HG03460 (cell line): ENCODE data around the gene GLOD4.

Experiments
- ATAC-seq: cut with Tn5 transposase; IDR thresholded peaks from one replicate; pipeline ENCODE4 v1.9.1; 2021; ENCODE audit not compliant: unreplicated experiment

The GLOD4 gene

GRCh38 chr17:744937-745336 is 37.1 kb downstream of the GLOD4 start:
- ATAC-seq: no peak

DNA sequence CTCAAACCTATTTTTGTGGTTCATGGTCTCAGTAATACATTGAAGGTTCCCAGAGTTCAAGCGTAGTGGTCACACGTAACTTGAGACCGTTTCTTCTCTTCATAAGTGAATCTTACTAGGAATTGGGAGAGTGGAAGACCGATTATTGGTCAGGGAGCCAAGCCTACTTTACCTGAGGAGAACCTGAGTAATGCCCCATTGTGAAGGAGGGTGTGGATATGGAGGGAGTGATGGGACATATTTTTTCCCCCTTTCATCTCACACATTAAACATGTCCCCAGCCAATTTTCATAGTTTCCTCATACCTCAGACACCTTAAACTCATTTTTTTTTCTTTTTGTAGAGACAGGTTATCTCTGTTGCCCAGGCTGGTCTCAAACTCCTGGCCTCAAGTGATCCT is 38.9 kb downstream of the GLOD4 start:
- no peak for ATAC-seq

GRCh38 chr17:742147-742793 is 39.8 kb downstream of the GLOD4 start:
- ATAC-seq: no peak

DNA sequence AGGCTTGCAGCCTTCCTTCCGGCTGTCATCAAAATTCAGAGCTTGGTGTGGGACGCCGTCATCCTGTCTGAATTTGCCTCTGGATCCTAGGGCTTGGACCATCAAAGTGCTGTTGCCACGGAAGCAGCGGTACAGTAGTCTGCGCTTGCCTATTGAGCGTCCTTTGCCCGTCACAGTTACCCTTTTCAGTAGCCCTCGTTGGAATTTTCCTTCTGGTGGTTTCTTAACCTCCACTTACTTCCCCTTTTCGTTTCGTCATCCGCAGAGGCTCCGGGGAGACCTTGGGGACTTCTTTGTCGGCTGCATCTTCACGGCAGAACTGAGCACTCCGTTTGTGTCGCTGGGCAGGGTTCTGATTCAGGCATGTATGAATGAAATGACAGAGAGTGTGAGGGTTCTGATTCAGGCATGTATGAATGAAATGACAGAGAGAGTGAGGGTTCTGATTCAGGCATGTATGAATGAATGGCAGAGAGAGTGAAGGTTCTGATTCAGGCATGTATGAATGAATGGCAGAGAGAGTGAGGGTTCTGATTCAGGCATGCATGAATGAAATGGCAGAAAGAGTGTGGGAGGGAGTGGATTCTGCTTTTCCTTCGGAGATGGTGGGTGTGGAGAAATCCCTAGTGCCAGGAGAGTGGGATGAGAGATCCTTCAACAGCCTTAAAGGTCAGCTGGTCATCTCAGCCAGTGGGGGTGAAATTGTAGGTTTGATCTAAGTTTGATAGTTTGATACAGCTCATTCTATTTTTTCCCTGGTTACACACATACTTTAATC is 41.7 kb downstream of the GLOD4 start:
- peak; percentile 66 for ATAC-seq

- no peak for ATAC-seq
These were observed 44.4 kb downstream of the GLOD4 start for GRCh38 chr17:737561-738113.

- no peak for ATAC-seq
These were observed 48.3 kb downstream of the GLOD4 start for GRCh38 chr17:733743-734142.

DNA sequence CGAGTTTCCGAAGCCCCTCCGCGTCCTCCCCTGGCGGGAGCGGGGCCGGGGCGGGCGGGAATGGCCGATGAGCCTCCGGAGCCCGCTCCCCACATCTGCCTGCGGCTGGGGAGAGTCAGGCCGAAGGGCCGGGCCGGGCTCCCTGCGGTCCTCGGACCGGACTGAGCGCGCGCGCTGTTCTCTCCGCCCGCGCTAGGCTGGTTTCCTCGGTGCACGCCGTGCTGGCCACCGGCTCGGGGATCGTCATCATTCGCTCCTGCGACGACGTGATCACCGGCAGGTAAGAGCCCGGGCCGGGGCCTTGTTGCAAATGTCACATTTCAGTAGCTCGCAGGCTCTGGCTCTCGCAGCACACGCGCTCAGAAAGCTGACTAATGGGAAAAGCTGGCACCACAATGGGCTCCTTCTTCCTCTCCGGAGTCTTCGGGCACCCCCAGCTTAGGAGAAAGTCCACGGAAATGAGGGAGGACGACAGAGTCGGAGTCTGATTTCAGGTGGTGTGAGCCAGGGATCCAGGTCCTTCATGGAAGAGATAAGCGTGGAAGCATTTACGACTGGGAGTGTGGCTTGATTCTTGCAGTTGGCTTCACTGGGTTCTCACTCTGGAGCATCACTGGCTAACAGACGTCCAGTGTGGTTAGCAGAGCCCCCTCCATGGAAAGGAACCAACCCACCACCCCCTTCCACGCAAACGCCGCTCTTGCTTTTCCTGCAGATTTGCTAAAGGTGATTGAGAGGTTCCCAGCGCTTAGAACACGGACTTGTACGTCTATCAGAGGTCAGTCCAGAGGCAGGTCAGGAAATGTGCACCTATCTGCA is 49.0 kb downstream of the GLOD4 start:
- no peak for ATAC-seq

GRCh38 chr17:732067-732901 is 49.8 kb downstream of the GLOD4 start, which contains the start of gene TLCD3A:
Gene TLCD3A, plus strand, starts transcription at chr17:732596. Its CDS starts 52 bp downstream, at chr17:732648.
- no peak for ATAC-seq

GRCh38 chr17:731644-732066 is 50.4 kb downstream of the GLOD4 start:
- no peak for ATAC-seq

GRCh38 chr17:728911-729310 is 53.2 kb downstream of the GLOD4 start:
- ATAC-seq: no peak

GRCh38 chr17:726271-726919 is 55.7 kb downstream of the GLOD4 start:
- ATAC-seq: no peak

GRCh38 chr17:725746-726145 is 56.3 kb downstream of the GLOD4 start:
- ATAC-seq: no peak

GRCh38 chr17:725084-725483 is 57.0 kb downstream of the GLOD4 start:
- ATAC-seq: no peak

DNA sequence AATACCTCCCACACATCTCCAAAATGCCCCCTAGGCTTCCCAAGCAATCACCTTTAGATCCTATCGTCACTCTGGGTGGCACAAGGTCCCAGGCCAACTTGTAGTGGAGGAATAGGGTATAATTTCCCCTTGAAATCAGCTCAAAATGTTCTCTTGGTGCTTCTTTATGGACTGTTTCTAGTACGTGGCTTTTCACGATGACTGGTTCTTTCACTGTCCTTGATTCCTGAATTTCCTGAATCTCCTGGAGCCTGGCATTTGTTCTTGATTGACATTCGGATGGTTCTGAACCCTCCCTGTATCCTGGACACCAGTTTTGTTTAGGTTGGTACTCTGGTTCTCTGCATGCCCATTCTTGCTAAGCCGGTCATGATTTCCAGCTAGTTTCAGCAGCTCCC is 60.5 kb downstream of the GLOD4 start:
- ATAC-seq: no peak

GRCh38 chr17:720706-721539 is 61.2 kb downstream of the GLOD4 start:
- no peak for ATAC-seq

GRCh38 chr17:718075-718474 is 64.0 kb downstream of the GLOD4 start:
- no peak for ATAC-seq
